Keratinocyte (primary cell): ENCODE results near the gene KCNK10. TPM values are rescaled to one million over a fixed set of nuclear protein-coding genes. Genes with fewer than 3 reads are reported as not detected.

Source experiments
- DNase-seq: peaks from one replicate; pipeline ENCODE4 v3.0.0-alpha.2; 2011; ENCODE audit warnings: low read depth, missing footprints, low spot score
- FAIRE-seq: peaks from 2 replicates; lab custom pipeline; 2011; peaks lifted over from hg19 to GRCh38; lab: Jason Lieb, UNC
- H2AFZ ChIP-seq: 2 replicates; pipeline ENCODE4 v1.6.0; 2012; ENCODE audit warnings: low read length, control low read depth, inconsistent platforms; ENCODE audit not compliant: control insufficient read depth
- H3K27ac ChIP-seq: 2 replicates; pipeline ENCODE4 v1.5.1; 2011; ENCODE audit warnings: low read length; ENCODE audit not compliant: control insufficient read depth, insufficient read depth
- H3K27me3 ChIP-seq: 3 replicates; pipeline ENCODE4 v1.6.0; 2011; ENCODE audit warnings: low read length; ENCODE audit not compliant: control insufficient read depth, insufficient read depth; ENCODE audit errors: extremely low read depth
- H3K36me3 ChIP-seq, 2 experiments: 2 replicates in 1 of 2; 3 replicates in 1 of 2; pipeline ENCODE4 v1.5.1; 2011; ENCODE audit warnings: low read length in 2 of 2, mild to moderate bottlenecking in 1 of 2; ENCODE audit not compliant: control insufficient read depth in 2 of 2, insufficient read depth in 2 of 2; ENCODE audit errors: extremely low read depth in 1 of 2
- H3K4me1 ChIP-seq: 3 replicates; pipeline ENCODE4 v1.5.1; 2011; ENCODE audit warnings: low read length; ENCODE audit not compliant: control insufficient read depth, insufficient read depth; ENCODE audit errors: extremely low read depth
- H3K4me2 ChIP-seq: 3 replicates; pipeline ENCODE4 v1.6.0; 2011; ENCODE audit warnings: low read depth, low read length; ENCODE audit not compliant: control insufficient read depth, insufficient read depth; ENCODE audit errors: extremely low read depth
- H3K4me3 ChIP-seq, 3 experiments: fragments of 200-600 bp in 1 of 3; sonication (generic) in 1 of 3; 2 replicates in 2 of 3; 3 replicates in 1 of 3; pipeline ENCODE4 v1.5.1; 2011 to 2016; ENCODE audit warnings: low read length in 3 of 3, mild to moderate bottlenecking in 3 of 3, control low read depth in 2 of 3, inconsistent platforms in 1 of 3, low read depth in 1 of 3, mixed read lengths in 1 of 3, mixed run types in 1 of 3, moderate library complexity in 1 of 3; ENCODE audit not compliant: control insufficient read depth in 2 of 3, insufficient read depth in 2 of 3; ENCODE audit errors: extremely low read depth in 1 of 3
- H3K79me2 ChIP-seq: 2 replicates; pipeline ENCODE4 v1.6.0; 2012; ENCODE audit warnings: low read length; ENCODE audit not compliant: control insufficient read depth, insufficient read depth
- H3K9ac ChIP-seq: 3 replicates; pipeline ENCODE4 v1.6.0; 2011; ENCODE audit warnings: low read length; ENCODE audit not compliant: control insufficient read depth, insufficient read depth; ENCODE audit errors: extremely low read depth
- H3K9me1 ChIP-seq: 3 replicates; pipeline ENCODE4 v1.6.0; 2011; ENCODE audit warnings: low read length; ENCODE audit not compliant: control insufficient read depth, insufficient read depth; ENCODE audit errors: extremely low read depth
- H3K9me3 ChIP-seq: 2 replicates; pipeline ENCODE4 v1.5.1; 2012; ENCODE audit warnings: low read depth, low read length; ENCODE audit not compliant: control insufficient read depth
- H4K20me1 ChIP-seq: 3 replicates; pipeline ENCODE4 v1.6.0; 2011; ENCODE audit warnings: low read length; ENCODE audit not compliant: control insufficient read depth, insufficient read depth; ENCODE audit errors: extremely low read depth
- CTCF ChIP-seq, 3 experiments: IDR thresholded peaks in 1 of 3; conservative IDR thresholded peaks in 1 of 3; optimal IDR thresholded peaks in 1 of 3; 2 replicates in 2 of 3; 3 replicates in 1 of 3; pipeline versions ENCODE3 to v1.5.1; 2011; ENCODE audit warnings: low read length in 3 of 3, mild to moderate bottlenecking in 3 of 3, moderate library complexity in 2 of 3, control low read depth in 1 of 3, inconsistent platforms in 1 of 3; ENCODE audit not compliant: insufficient read depth in 2 of 3; ENCODE audit errors: extremely low read depth in 1 of 3
- EZH2 ChIP-seq: IDR thresholded peaks from one replicate; pipeline ENCODE4 v1.6.1; 2012; ENCODE audit warnings: inconsistent platforms, mild to moderate bottlenecking, low read length, moderate library complexity
- dilution Hi-C: fragments of 300-500 bp; cut with MboI; formaldehyde crosslinking; loops from one replicate; pipeline ENCODE4 v1.7.0; 2020; ENCODE audit warnings: low sequenced_read_pairs; ENCODE audit not compliant: extremely low pct_ligation_motif_present
- polyA plus RNA-seq, 5 experiments: library from polyadenylated mRNA; depleted of rRNA in 3 of 5; stranded (reverse) in 3 of 5; stranded (forward) in 1 of 5; unstranded in 1 of 5; fragments of >200 nt; gene quantifications; 1 replicate in 1 of 5; 2 replicates in 3 of 5; 3 replicates in 1 of 5; pipeline versions ENCODE4 v1.2.1 to v1.2.3, GENCODE V29; 2011 to 2012; ENCODE audit warnings: missing spikeins in 2 of 5, low read depth in 1 of 5, low replicate concordance in 1 of 5

The KCNK10 gene
- polyA plus RNA-seq, 1 donor (not counting 4 experiments of a cell fraction or from before 2014, with no cell fraction given), result 0.79 TPM

GRCh38 chr14:88310021-88310420 lies 13.0 kb downstream of the KCNK10 start:
- DNase-seq (no peak), FAIRE-seq (no peak)
- Histone ChIP-seq H3K9me1 (no peaks in the 10 kb centered on the region), H2AFZ (no peak overlapping the region), H3K79me2 (no peaks in the 10 kb centered on the region), H3K9me3 (no peaks in the 10 kb centered on the region), H3K4me3 (no peak overlapping the region), H4K20me1 (no peaks in the 10 kb centered on the region), H3K9ac (no peak overlapping the region), H3K36me3 (no peaks in the 10 kb centered on the region), H3K4me2 (no peak overlapping the region), H3K4me1 (no peaks in the 10 kb centered on the region), H3K27me3 (no peaks in the 10 kb centered on the region), H3K27ac (no peak overlapping the region)
- TF ChIP-seq CTCF (optimal IDR thresholded peaks at IDR 0.05 in 1 of 3, IDR thresholded peaks at IDR 0.05 in 1 of 3, conservative IDR thresholded peaks at IDR 0.05 in 1 of 3; ENCODE audit: extremely low read depth in 1 of 3, insufficient read depth in 2 of 3, low read length in 3 of 3) (no peak), EZH2 (no peak)
- dilution Hi-C loops, result no loop called here

- Histone ChIP-seq H3K27ac (no peak overlapping the region), H4K20me1 (no peaks in the 10 kb centered on the region), H3K9me3 (no peaks in the 10 kb centered on the region), H3K36me3 (no peaks in the 10 kb centered on the region), H3K9me1 (no peaks in the 10 kb centered on the region), H3K79me2 (no peaks in the 10 kb centered on the region), H3K27me3 (no peaks in the 10 kb centered on the region), H3K4me1 (no peaks in the 10 kb centered on the region), H2AFZ (no peak overlapping the region), H3K9ac (no peak overlapping the region), H3K4me2 (no peak overlapping the region), H3K4me3 (no peak overlapping the region)
- TF ChIP-seq CTCF (optimal IDR thresholded peaks at IDR 0.05 in 1 of 3, IDR thresholded peaks at IDR 0.05 in 1 of 3, conservative IDR thresholded peaks at IDR 0.05 in 1 of 3; ENCODE audit: extremely low read depth in 1 of 3, insufficient read depth in 2 of 3, low read length in 3 of 3) (no peak), EZH2 (no peak)
- dilution Hi-C loops, result no loop called here
- DNase-seq, result no peak
- no peak for FAIRE-seq
Observed at GRCh38 chr14:88305528-88306322, 17.3 kb downstream of the KCNK10 start.
